Loucy (cell line): ENCODE results near the gene MYH7B.

ENCODE experiments used
- EZH2phosphoT487 ChIP-seq: fragments of 200-600 bp; IDR thresholded peaks from 2 replicates; pipeline ENCODE4 v1.6.1; 2018; ENCODE audit warnings: antibody characterized with exemption, mild to moderate bottlenecking, moderate library complexity, borderline replicate concordance
- TF ChIP-seq, protein P1 (sequence below): fragments of 200-600 bp; sonication (generic); conservative IDR thresholded peaks from 2 replicates; pipeline ENCODE4 v1.5.1; 2014; ENCODE audit warnings: mild to moderate bottlenecking, antibody characterized with exemption, low read length

DNA sequence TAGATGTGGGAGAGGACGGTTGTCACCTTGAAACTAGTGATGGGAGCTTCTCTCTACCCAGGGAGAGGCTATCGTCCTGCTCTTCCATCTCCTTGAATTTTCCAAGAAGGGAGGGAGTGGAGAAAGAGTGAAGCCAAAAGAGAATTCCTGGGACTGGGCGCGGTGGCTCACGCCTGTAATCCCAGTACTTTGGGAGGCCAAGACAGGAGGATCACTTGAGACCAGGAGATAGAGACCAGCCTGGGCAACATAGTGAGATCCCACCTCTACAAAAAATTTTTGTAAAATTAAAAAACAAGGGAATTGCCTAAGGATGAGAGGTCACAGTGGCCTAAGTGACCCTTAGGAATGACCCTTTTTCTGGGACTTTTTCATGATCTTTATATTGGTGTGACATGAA lies 8.8 kb downstream of the MYH7B start:
- TF ChIP-seq, protein P1, sequence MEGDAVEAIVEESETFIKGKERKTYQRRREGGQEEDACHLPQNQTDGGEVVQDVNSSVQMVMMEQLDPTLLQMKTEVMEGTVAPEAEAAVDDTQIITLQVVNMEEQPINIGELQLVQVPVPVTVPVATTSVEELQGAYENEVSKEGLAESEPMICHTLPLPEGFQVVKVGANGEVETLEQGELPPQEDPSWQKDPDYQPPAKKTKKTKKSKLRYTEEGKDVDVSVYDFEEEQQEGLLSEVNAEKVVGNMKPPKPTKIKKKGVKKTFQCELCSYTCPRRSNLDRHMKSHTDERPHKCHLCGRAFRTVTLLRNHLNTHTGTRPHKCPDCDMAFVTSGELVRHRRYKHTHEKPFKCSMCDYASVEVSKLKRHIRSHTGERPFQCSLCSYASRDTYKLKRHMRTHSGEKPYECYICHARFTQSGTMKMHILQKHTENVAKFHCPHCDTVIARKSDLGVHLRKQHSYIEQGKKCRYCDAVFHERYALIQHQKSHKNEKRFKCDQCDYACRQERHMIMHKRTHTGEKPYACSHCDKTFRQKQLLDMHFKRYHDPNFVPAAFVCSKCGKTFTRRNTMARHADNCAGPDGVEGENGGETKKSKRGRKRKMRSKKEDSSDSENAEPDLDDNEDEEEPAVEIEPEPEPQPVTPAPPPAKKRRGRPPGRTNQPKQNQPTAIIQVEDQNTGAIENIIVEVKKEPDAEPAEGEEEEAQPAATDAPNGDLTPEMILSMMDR: no peak
- no peak for TF ChIP-seq EZH2phosphoT487
